Measurements from ENCODE around the gene ITSN1. TPM values are rescaled to one million over a fixed set of nuclear protein-coding genes. Genes with fewer than 3 reads are reported as not detected.

ITSN1 gene
- total RNA-seq, 3 donors from 2014 or later (not counting 1 experiment from before 2014, with no cell fraction given) = 1.5 to 5.1 (median 2.7) TPM

- DNase-seq (no peak), ATAC-seq (no peak)
- Histone ChIP-seq H3K4me1 (ENCODE audit: control insufficient read depth, insufficient read depth, low read length) (no peaks in the 10 kb centered on the region), H3K36me3 (ENCODE audit: control insufficient read depth, insufficient read depth, low read length) (no peaks in the 10 kb centered on the region), H3K4me3 (ENCODE audit: low read length) (no peak overlapping the region), H3K27ac (ENCODE audit: low read length) (no peak overlapping the region), H3K27me3 (ENCODE audit: control insufficient read depth, insufficient read depth, low read length) (no peaks in the 10 kb centered on the region), H3K9me3 (ENCODE audit: control insufficient read depth, insufficient read depth, low read length) (no peaks in the 10 kb centered on the region)
- H3K4me3 Mint-ChIP-seq = no peak overlapping the region
- peaks cover 0 to 6% of the 10 kb centered on the region in 2 donors for H3K27me3 Mint-ChIP-seq (ENCODE audit: low read depth in 2 of 2)
- no peaks in the 10 kb centered on the region for H3K36me3 Mint-ChIP-seq
- WGBS (ENCODE audit: insufficient coverage) = 78% methylated on average over 2 of the region's 2 CpGs
- no peak for TF ChIP-seq CTCF (IDR thresholded peaks at IDR 0.05)
- no peaks in the 10 kb centered on the region for H3K9me3 Mint-ChIP-seq
- no peaks in the 10 kb centered on the region for H3K4me1 Mint-ChIP-seq
- intact Hi-C loops (cut with micrococcal nuclease) = no loop called here
- no peak overlapping the region for H3K27ac Mint-ChIP-seq
Observed at GRCh38 chr21:33825915-33826314, 183.6 kb downstream of the ITSN1 start.

GRCh38 chr21:33828083-33828482 is 185.8 kb downstream of the ITSN1 start:
- no peaks in the 10 kb centered on the region for H3K4me1 Mint-ChIP-seq
- no peak for ATAC-seq
- H3K27ac Mint-ChIP-seq = no peak overlapping the region
- no peaks in the 10 kb centered on the region for H3K4me1 ChIP-seq (ENCODE audit: control insufficient read depth, insufficient read depth, low read length)
- H3K27me3 ChIP-seq (ENCODE audit: control insufficient read depth, insufficient read depth, low read length) = no peaks in the 10 kb centered on the region
- no peaks in the 10 kb centered on the region for H3K9me3 ChIP-seq (ENCODE audit: control insufficient read depth, insufficient read depth, low read length)
- no peak for TF ChIP-seq CTCF (IDR thresholded peaks at IDR 0.05)
- 88% methylated on average over 4 of the region's 4 CpGs for WGBS (ENCODE audit: insufficient coverage)
- no peaks in the 10 kb centered on the region for H3K9me3 Mint-ChIP-seq
- H3K36me3 Mint-ChIP-seq = no peaks in the 10 kb centered on the region
- no peak for DNase-seq
- no peaks in the 10 kb centered on the region for H3K36me3 ChIP-seq (ENCODE audit: control insufficient read depth, insufficient read depth, low read length)
- H3K4me3 Mint-ChIP-seq = no peak overlapping the region
- peaks cover 4 to 6% of the 10 kb centered on the region in 2 donors for H3K27me3 Mint-ChIP-seq (ENCODE audit: low read depth in 2 of 2)
- no peak overlapping the region for H3K4me3 ChIP-seq (ENCODE audit: low read length)
- no peak overlapping the region for H3K27ac ChIP-seq (ENCODE audit: low read length)
- intact Hi-C loops (cut with micrococcal nuclease) = no loop called here

DNA sequence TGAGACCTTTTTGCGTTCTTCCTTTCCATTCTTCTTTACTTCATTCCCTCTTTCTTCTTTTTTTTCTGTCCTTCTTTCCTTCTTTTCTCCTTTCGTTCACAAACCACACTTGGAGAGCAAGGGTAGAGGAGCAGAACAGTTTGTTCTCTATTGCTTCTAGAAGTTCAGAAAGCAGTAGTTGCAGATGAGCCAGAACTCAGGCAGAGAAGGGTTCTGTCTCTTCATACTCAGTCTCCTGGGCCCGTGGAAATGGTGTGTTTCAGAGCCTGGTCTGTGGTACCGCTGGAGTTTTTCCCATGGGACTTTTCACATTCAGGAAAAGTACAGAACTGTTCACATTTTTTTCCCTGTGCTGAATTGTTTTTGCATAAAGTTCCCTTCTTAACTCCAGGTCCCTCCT is 186.3 kb downstream of the ITSN1 start:
- Mint-ChIP-seq H3K9me3 (no peaks in the 10 kb centered on the region), H3K27me3 (ENCODE audit: low read depth in 2 of 2) (peaks cover 4 to 6% of the 10 kb centered on the region in 2 donors)
- ATAC-seq = no peak

More for the DNA sequence above, 186.3 kb downstream of the ITSN1 start:
- no peak overlapping the region for H3K4me3 Mint-ChIP-seq
- no peaks in the 10 kb centered on the region for H3K36me3 Mint-ChIP-seq
- Histone ChIP-seq H3K27ac (ENCODE audit: low read length) (no peak overlapping the region), H3K9me3 (ENCODE audit: control insufficient read depth, insufficient read depth, low read length) (no peaks in the 10 kb centered on the region), H3K27me3 (ENCODE audit: control insufficient read depth, insufficient read depth, low read length) (no peaks in the 10 kb centered on the region), H3K4me3 (ENCODE audit: low read length) (no peak overlapping the region), H3K4me1 (ENCODE audit: control insufficient read depth, insufficient read depth, low read length) (no peaks in the 10 kb centered on the region), H3K36me3 (ENCODE audit: control insufficient read depth, insufficient read depth, low read length) (no peaks in the 10 kb centered on the region)
- no peak for TF ChIP-seq CTCF (IDR thresholded peaks at IDR 0.05)
- no peak overlapping the region for H3K27ac Mint-ChIP-seq
- H3K4me1 Mint-ChIP-seq = no peaks in the 10 kb centered on the region
- no peak for DNase-seq
- 79% methylated on average over 4 of the region's 4 CpGs for WGBS (ENCODE audit: insufficient coverage)
- intact Hi-C loops (cut with micrococcal nuclease) = no loop called here
